ENCODE data around the gene RNF4. TPM values are rescaled to one million over a fixed set of nuclear protein-coding genes. Genes with fewer than 3 reads are reported as not detected.
"Not testable (repeated sequence)": the region's sequence is repeated elsewhere in the genome, so short reads cannot be mapped to it uniquely, and the experiment has no call there.

RNF4 gene
- total RNA-seq, 1 experiment from 2014 or later, result 72.6 TPM

- no peak for DNase-seq (ENCODE audit: low read depth)
Observed at GRCh38 chr4:2486981-2487380, 18.1 kb downstream of the RNF4 start.

DNA sequence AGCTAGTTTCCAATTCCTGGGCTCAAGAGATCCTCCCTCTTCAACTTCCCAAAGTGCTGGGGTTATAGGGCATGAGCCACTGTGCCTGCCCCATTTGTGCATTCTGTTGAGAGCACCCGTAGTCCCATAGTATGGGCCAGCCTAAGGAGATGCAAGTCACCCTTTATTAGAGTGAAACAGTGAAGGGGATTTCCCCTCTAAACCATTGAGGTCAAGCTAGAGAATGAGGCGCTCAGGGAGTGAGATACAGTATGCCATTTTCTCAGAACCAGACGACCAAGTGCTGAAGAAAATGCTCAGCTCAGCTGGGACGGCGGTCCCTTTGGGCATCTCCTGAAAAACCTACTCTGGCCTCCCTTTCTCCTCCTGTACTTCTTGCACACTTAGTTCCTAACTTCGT, 18.7 kb downstream of the RNF4 start:
- no peak for DNase-seq (ENCODE audit: low read depth)

GRCh38 chr4:2489081-2489805, 20.3 kb downstream of the RNF4 start:
- no peak for DNase-seq (ENCODE audit: low read depth)

DNA sequence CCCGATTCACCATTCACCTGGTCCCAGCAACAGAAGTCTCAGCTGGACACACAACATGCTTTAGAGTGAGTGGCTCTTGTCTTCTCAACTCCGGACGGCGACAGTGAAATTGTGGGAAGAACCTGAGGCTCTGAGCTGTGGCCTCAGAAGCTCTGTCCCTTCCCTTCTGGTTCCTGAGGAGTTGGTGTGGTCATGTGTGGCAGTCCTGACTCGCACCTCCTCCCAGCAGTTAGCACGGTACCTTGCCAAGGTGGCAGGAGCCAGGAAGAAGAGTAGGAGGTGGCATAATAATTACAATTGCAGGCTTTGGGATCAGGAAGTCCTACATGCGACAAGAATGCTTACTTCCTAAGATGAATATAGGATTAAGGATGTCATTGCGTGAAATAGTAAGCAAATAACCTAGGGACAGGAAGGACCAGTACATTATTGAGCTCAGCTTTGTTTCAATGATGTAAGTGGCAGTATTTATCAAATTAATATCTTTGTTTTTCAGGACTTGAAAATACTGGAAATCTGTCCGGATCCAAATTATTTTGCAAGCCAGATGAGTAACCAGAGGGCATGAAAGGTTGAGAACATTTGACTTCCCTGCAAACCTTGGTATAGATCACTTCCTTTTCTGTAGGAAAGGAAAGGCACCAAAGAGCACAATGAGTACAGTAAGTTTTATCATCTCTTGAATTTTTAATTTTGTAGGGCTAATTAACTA, 21.1 kb downstream of the RNF4 start:
- DNase-seq (ENCODE audit: low read depth), result peak; percentile 60

- DNase-seq (ENCODE audit: low read depth), result no peak
Observed at GRCh38 chr4:2492970-2493369, 24.1 kb downstream of the RNF4 start.

DNA sequence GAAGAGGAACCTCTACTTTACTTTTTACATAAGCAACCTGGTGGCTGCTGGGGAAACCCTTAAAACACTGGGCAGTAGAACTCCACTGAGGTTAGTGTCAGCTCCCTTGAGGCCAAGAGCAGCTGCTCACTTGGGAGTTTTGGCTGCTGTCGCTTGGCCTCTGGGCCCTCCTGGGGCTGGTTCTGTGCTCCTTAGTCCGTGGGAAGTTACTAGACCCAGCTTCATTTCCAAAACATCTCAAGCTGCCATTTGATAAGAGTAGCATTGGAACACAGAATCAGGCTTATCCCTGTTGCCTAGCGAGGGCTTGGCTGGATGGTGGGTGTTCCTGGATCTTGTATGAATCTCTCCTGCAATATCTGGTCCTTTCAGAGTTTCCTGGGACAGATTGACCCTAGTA, 26.1 kb downstream of the RNF4 start:
- DNase-seq (ENCODE audit: low read depth), result no peak

- DNase-seq (ENCODE audit: low read depth), result no peak
Observed at GRCh38 chr4:2497324-2497723, 28.4 kb downstream of the RNF4 start.

- DNase-seq (ENCODE audit: low read depth), result no peak
Observed at GRCh38 chr4:2497931-2498330, 29.0 kb downstream of the RNF4 start.

DNA sequence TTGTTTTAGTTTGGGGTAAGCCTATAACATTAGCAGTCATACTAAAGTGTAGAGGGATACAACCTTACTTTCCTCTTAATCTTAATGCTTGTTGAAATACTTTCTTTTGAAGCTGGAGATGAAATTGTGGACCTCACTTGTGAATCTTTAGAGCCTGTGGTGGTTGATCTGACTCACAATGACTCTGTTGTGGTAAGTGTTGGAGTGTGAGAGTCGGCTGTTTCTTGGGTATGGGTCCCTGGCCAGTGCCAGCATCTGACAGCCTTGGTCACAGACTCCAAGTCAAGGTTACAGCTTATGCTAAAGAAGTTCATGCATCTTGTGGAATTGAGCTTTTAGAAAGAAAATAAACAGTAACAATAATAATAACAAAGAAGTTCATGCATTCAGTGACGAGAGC, 31.6 kb downstream of the RNF4 start:
- DNase-seq (ENCODE audit: low read depth), result peak; percentile 49

DNA sequence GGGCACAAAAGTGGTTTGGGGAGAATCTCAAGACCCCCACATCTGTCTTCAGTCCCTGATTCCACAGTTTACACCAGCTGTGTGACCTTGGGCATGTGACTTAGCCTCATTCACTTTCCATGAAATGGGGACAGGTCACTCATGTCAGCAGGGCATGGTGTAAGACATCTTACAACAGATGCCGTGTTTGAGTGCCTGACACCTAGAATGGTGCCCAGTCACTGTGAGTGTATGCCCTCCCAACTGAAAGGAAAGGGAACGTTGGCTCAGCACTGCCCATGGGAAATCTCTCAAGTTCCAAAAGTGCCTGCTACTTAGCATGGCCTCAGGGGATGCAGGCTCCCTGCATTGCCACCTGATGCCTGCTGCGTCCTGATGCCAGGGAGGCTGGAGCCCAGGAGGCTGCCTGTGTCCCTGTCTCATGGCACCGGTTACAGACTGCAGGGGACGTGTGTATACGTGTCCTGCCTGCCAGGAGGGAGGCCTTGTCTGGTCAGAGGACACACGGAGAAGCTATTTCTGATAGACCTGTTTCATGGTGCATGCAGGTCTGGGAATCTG, 32.2 kb downstream of the RNF4 start:
- no peak for DNase-seq (ENCODE audit: low read depth)

DNA sequence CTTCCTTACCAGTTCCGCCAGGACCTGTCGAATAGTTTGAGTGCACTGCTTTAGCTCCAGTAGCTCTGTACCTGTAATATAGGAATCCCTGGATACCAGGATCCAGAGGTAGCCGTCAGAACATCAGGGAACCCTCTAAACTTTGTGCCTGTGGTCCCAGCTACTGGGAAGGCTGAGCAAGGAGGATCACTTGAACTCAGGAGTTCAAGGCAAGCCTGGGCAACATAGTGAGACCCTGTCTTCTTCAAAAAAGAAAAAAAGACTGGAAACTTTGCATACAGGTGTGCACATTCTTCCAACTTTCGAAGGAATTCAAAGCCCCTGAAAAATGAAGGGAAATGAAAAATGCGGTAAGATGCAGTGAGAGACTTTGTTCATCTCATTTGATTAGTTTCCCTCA, 34.9 kb downstream of the RNF4 start:
- DNase-seq (ENCODE audit: low read depth), result no peak

DNA sequence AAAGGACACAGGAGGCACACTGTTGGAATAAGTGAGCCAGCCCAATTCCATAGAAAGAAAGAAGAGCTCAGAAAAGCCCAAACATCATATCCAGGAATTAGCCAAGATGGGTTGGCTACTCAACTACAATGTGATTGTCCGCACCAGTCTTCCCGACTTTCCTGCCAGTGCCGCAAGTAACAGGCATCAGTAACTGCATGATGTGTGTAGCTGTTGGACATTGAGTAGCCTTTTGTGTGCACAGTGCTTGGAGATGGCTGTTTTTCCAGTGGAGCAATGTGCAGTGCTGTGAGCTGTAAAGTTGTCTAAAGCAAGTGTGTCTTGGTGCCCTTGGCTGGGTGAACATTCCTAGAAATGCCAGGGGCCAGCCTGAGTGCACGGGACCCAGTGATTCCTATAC, 38.4 kb downstream of the RNF4 start:
- no peak for DNase-seq (ENCODE audit: low read depth)

DNA sequence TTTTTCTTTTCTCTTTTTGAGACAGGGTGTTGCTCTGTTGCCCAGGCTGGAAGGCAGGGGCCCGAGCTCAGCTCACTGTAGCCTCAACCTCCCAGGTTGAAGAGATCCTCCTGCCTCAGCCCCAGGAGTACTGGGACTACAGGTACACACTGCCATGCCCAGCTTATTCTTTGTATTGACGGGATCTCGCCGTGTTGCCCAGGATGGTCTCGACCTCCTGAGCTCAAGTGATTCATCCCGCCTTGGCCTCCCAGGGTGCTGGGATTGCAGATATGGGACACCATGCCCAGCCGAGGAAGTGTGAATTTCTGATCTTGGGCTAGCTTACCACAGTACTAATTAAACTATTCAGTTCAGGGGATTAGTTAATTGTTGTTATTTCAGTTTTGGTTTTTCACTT, 38.9 kb downstream of the RNF4 start:
- DNase-seq (ENCODE audit: low read depth), result no peak

- no peak for DNase-seq (ENCODE audit: low read depth)
Observed at GRCh38 chr4:2510351-2511259, 41.7 kb downstream of the RNF4 start.

DNA sequence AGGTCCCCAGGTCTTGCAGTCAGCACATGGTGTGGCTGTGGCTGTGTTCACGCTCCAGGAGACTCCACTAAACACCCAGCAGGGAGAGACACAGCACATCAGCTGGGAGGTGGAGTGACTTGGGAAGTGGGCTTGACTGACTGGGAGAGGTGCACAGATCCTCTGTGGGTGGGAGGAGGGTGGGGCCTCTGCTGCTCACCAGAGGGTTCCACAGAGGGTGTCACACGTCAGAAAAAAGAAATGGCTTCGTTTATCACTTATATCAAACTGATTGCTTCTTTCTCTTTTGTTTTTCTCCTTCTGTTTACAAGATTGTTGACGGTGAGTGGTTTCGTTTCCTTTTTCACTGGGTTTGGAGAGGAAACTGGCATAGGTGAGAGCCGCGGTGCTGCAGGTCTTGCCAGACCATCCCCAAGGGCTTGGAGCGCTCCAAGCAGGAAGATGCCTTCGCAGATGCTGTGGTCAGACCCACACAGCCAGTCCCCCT, 42.8 kb downstream of the RNF4 start:
- DNase-seq (ENCODE audit: low read depth), result no peak

GRCh38 chr4:2512396-2513135, 43.7 kb downstream of the RNF4 start:
- DNase-seq (ENCODE audit: low read depth), result no peak

- DNase-seq (ENCODE audit: low read depth), result not testable (repeated sequence)
Observed at GRCh38 chr4:2514193-2514592, 45.3 kb downstream of the RNF4 start.

DNA sequence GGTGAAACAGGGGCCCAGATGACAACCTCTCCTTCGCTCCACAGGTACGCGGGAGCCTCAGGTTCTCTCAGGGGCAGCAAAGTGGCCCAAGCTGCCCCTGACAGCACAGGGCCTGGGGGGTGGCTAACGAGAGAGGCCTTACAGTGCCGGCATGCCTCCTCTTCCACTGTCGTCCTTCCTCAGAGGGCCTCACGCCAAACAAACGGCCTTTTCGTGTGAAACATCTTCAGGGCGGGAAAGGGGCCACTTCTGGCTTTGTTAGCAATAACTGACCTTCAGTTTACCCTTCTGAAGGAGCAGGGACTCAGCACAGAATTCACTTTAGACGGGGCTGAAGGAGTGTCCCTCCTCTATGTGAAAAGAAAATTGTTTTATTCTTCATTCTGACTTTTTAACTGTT, 46.0 kb downstream of the RNF4 start:
- not testable (repeated sequence) for DNase-seq (ENCODE audit: low read depth)

DNA sequence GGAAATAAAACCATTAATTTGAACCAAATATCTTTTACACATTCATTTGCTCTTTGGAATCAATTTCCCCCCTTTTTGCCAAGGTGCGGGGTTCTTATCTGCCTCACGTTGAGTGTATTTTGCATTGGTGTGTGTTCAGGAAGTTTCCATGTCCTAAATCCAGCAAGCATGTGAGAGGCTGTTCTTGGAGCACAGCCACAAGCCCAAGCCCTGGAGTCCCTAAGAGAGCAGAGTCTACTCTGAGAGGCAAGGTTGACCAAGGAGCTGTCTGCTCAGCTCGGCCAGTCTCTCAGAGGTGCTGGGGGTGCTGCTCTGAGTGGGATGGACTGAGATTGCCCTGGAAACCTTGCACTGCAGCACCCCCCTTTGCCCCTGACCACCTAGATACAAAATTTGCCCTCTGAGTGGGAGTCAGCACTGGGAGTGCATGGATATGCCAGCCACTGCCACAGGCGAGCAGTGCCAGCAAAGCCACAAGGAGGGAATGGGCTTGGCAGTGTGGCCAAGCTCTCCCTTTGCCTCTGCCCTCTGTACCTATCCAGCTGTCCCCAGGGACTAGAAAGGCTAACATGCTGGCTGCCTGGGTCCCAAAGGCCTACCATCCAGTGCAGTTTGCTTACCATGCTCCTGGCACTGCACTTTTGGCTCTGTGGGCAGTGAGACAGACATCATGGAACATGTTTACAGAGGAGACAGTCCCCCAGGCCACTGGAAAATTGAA, 47.1 kb downstream of the RNF4 start:
- no peak for DNase-seq (ENCODE audit: low read depth)

DNA sequence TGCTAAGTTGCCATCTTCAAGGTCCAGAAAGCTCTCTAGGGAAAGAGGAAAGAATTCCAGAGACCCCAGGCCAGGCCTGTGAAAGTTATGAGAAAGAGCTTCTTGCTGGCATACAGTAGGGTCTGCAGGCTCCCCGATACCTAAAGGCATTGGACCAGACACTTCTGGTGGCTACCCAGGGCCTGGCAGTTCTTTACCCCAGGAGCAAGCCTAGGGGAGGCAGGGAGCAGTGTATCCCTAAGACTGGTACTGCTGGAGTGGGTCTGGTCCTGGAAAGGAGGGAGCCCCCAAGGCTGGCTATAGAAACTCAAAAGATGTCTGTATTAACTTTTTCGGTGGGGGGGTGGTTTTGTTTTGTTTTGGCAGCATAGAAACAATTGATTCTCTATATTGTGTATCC, 47.7 kb downstream of the RNF4 start:
- no peak for DNase-seq (ENCODE audit: low read depth)

Data from LHCN-M2 (cell line).